Stimulated activated CD4-positive, alpha-beta T cell treated with anti-CD3 and anti-CD28 coated beads, Interleukin-12 subunit alpha, Interleukin-12 subunit beta, amount 100 ng/mL, for 24 hours (primary cell): Measurements from ENCODE around the gene GUCY2C.

Experiments
- DNase-seq, 2 experiments: peaks; one replicate each; pipeline ENCODE4 v3.0.0-alpha.2; 2020; ENCODE audit warnings: low read depth in 2 of 2

GUCY2C gene

DNA sequence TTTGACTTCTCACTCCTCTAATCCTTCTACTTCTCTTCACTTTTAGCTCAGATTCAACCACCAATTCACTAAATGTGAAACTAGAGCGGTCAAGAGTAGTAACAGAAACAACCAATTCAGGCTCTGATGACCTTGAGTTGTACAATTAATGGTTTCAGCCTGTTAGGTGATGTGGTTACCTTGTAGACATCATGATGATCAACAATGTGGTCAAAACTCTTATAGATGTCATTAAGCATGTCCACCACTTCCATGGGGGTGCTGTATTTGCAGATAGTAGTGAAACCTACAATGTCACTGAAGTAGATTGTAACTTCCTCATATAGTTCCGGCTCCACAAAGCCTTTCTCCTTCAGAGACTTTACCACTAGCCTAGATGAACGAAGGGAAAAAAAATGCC, 74.6 kb downstream of the GUCY2C start:
- DNase-seq: no peak

DNA sequence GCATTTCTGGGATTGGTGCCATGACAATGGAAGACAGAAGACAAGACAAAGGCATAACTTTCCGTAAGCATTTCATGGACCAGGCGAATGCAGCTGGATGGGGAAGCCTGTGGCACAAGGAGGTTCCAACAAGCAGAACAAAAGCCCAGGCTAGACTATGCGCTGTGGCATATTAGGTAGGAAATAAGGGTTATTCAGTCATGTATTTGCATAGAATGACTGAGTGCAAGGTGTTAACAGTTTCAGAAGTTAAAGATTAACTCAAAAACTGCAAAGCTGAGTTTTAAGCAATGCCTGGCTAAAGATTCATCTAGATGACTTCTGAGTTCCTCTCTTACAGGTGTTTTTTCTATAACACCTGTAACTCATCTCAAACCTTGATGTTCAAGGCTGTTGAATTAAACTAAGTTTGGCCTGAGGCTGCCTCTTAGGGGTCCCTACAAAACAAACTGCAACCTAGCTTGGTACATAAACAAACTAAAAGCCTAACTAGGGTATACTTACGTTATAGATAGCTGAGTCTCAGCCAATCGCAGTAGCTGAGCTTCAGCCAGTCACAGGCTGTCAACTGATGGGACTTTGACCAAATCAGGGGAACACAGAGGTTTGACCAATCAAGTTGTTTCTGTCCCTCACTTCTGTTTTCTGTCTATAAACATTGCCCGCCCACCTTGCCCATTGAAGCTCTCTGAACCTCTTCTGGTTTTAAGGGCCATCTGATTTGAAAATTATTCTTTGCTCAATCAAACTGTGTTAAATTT, 76.5 kb downstream of the GUCY2C start:
- no peak for DNase-seq

DNA sequence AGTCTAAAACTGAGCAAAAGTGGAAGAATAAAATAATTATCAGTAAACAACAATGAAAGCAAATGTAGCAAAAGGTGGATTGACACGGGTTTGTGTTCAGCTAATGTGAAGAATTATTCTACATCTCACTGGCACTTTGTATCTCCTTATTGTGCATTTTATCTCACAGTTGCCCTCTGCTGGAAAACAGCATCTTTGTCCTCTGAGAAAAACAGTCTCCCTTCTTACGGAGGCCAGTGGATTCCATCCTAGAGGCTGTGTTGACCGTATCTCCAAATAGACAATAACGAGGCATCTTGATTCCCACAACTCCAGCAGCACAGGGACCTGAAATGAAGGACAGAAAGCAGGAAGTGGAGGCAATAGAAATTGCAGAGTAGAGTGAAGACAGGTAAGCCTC, 77.4 kb downstream of the GUCY2C start:
- DNase-seq: no peak

DNA sequence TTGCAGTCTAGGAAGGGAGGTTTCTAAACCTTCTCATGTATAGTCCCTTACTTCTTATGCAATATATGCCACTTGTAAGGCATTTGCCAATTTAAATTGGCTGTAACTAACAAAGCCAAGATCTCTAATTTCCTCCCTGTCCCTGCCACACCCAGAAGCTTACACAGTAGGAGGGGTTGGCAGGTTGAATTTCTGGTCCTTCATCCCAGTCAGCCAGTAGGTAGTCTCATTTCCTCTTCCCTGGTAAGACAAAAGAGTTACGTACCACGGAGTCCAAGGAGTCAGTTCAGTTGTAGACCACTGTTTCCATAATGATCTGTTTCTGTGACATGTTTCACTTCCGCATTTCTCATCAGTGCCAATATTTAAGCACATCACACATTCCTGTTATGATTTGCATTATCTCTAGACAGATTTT, 81.7 kb downstream of the GUCY2C start:
- no peak for DNase-seq

DNA sequence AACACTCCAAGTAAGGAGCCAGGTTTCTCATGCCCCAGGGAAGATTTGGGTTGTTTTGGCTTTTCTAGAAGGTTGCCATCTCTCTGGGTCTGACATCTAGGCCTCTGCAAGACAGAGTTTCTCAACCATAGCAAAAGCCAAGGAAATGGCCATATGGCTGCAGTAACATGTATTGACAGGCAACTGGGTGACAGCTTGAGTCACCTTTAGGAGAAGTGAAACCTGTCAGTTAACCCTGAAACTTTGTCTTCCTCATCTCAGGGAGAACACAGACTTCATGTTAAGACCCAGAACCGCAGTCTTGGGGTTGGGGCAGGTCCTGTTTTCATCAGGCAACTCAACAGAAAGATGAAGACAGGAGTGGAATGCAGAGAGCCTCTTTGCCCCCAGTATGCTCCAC, 82.7 kb downstream of the GUCY2C start:
- no peak for DNase-seq

DNA sequence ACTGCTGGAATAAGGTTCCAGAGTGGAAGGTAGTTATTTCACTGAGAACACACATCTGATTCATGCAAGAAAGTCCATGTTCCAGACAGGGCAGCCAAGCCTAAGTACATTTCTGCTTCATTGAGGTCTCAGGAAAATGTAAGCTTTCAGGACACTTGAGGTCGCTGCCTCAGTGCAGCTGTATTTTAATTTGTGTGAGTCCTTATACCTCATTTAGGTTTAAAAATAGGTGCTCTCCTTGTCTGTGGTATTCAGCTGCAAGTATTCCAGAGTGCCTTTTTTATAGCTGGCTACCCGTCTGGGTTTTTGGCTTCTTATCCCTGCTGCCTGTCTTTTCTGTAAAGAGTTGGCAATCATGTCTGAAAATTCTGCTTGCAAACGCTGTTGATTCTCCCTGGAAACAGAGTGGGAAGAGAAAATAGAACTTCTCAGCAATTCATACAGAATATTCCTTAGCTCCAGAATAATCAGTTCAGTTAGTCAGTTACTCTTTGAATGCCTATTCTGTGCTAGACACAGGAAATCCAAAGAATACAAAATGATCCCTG, 83.4 kb downstream of the GUCY2C start:
- no peak for DNase-seq

DNA sequence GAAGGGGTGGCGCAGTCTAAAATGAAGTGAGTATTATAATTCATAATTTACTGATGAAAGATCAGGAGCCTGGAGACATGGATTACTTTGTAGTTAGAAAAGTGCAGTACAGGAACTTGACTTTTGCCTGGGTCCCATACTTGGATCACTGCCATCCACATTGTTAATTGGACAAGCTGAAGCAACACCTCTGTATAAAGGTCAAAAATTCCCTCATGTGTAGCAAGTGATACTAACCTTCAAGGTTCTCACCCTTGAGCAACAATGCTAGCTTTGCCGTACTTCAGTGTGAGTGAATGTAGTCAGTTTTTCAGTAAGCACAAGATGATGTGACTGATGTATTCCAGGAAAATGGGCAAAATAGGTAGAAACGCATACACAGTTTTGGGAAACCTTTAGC, 84.1 kb downstream of the GUCY2C start:
- no peak for DNase-seq

DNA sequence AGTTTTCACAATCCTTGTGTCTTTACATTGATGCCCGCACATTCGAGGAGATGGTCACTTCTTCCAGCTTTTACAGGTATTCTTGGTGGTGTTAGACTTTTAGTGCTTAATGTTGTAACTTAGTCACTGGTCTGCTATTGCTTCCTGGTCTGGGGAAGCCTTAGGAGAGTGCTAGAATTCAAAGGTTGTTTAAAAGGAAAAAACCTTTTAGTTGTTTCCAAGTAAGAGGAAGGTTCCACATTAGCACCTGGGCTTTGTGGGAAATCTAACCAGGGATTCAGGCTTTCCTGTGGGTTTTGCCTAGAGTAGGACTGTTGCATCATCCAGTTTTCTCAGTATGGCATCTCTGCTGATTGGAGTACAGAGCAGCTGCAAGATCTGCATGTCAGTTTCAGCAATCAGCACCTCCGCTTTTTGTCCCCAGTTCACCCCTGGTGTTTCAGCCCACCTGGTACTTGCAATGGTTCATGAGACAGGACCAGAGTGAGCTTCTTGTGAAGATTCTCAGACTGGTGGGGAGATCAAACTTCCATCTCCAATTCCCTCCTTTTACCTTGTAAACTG, 84.7 kb downstream of the GUCY2C start:
- no peak for DNase-seq

DNA sequence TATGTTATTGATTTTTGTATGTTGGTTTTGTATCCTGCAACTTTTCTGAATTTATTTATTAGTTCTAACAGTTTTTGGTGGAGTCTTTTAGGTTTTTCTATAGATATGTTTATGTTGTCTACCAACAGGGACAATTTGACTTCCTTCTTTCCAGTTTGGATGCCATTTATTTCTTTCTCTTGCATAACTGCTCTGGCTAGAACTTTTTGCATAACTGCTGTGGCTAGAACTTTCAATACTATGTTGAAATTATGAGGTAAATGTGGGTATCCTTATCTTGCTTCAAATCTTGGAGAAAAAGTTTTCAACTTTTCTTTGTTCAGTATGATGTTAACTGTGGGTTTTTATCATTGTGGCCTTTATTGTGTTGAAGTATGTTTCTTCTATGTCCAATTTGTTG, 88.8 kb downstream of the GUCY2C start:
- DNase-seq: no peak

DNA sequence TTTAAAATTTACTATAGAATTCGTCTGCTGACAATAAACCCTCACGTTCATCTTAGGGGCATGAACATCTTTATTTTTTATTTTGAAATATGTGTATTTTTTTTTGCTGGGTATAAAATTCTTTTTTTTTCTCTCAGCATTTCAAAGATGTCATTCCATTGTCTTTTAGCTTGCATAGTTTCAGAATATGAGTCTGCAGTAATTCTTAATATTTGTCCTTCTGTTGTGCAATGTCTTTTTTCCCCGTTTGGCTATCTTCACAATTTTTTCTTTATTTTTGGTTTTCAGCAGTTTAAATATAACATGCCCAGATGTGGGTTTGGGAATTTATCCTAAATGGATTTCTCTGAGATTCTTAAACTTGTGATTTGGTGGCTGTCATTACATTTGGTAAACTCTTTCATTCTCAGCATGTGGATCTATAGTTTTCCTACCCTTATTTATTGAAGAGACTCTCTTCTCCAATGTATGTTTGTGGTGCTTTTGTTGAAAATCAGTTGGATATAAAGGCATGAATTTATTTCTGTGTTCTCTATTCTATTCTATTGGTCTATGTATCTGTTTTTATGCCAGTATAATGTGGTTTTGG, 90.9 kb downstream of the GUCY2C start:
- DNase-seq: no peak

DNA sequence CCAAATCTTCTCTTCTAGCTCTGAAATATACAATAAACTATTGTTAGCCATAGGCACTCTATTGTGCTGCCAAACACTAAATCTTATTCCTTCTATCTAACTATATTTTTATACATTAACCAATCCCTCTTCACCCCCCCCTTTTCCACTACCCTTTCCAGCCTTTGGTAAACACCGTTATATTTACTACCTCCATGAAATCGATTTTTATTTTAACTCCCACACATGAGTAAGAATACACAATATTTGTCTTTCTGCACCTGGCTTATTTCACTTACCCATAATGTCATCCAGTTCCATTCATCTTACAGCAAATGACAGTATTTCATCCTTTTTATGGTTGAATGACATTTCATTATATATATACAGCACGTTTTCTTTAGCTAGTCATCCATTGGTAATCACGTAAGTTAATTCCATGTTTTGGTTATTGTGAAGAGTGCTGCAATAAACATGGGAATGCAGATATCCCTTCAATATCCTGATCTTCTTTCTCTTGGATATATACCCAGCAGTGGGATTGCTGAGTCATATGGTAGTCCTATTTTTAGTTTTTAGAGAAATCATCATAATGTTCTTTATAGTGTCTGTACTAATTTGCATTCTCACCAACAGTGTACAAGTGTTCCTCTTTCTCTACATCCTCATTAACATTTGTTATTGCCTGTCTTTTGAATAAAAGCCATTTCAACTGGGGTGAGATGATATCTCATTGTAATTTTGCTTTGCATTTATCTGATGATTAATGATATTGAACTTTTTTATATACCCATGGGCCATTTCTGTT, 94.5 kb downstream of the GUCY2C start:
- no peak for DNase-seq

DNA sequence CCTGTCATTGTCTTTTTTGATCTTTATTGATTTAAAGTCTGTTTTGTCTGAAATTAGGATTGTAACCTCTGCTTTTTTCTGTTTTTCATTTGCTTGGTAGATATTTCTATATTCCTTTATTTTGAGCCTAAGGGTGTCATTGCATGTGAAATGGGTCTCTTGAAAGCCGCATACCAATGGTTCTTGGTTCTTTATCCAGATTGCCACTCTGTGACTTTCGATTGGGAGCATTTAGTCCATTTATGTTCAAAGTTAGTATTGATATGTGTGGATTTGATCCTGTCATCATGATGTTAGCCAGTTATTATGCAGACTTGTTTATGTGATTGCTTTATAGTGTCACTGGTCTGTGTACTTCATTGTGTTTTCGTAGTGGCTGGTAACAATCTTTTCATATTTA, 98.9 kb downstream of the GUCY2C start:
- DNase-seq: no peak

DNA sequence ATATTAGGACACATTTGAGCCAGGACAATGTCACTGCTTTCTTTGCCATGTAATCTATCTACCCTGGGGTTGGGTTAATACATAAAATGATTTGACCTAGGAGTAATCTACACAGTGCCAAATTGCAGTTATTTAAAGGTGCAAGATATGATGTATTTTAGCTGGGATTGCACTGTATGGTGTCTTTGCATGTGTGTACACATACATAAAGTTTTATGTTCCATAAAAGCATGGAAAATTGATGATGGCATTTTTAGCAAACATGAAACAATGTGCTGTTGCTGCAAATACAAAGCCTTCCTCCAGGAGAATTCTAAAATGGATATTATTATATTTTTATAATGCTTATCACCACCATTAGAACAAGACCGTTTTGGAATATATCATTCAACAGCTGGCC, 104.7 kb downstream of the GUCY2C start:
- DNase-seq: no peak

DNA sequence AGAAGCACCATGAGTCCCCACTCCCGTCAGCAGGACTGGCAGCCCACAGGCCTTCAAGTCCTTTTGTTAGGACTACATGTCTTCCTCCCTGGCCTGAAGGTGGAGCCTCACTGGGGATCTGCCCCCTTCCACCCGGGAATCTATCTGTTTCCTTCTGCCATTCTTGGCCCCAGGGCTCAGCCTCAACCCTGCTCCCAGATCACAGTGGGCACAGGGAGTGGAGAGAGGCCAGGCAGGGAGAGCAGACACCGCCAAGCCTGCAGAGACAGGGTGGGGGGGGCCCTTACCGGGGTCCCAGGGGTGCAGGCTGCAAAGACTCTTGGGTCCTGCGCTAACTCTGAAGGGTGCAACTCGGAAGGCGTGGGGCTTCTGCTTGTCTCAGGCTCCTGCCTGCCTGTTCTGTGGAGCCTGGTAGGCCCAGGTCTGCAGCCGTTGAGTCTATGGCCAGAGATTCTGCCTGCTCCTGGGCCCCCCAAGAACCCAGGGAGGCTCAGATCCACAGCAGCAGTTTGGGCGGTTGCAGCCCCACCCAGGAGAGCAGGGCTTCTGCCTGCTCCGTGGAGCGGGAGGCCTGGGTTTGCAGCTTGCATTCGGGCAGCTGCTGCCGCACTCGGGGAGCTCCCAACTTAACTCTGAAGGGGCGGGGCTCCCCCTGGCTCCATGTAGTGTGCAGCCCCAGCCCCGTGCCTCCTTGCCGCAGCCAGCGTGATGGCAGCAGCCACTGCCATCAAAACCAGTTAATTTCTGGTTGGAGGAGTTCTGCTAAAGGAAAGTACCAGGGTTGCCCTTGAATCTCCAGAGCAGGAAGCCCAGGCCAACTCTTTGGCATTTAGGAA, 107.0 kb downstream of the GUCY2C start:
- no peak for DNase-seq

DNA sequence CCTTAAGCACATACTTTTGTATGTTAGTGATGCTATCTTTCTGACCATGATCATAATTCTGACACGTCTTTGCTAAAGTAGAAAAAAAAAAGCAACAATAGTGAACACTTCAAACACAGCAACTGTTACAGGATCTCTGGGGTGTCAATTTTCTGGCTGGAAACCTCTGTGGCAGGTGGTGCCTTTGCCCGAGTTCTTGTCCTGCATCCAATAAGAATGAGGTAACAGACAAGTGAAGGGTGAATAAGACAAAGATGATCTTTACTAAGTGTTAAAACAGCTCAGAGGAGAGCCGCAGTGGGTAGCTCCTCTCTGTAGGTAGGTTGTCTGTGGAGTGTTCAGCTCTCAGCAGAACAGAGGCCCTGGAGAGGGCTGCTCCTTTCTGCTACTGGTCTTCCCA, 107.8 kb downstream of the GUCY2C start:
- DNase-seq: no peak

DNA sequence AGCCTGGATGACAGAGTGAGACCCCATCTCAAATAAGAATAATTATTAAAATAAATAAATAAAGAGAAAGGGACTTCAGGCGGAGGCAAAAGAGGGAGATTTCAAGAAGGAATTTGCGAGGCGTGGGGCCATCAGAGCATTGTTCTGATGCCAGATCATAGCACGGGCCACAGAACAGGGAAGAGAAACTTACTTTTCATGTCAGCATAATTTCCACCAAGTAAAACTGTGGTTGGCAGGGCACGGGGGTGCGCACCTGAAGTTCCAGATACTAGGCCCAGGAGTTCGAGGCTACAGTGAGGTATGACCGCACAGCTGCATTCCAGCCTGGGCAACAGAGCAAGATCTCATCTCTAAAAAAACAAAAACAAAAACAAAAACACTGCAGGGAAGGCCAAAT, 117.8 kb downstream of the GUCY2C start:
- DNase-seq: no peak

DNA sequence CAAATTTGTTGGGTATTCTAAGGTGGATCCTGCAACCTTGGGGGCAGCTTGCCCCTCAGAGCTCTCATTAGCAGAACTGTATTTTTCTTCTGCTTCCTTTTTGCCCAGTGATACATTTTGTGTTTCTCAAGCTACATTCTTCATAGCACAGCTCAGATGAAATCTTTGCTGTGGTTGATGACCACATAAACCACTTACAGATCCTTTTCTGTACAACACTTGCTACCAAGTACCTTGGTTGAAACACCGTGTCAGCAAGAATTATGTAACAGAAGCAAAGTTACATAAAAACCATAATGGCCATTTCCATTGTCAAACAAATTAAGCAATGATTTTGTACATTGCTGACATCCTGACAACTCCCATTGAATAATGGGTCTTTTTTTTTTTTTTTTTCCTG, 119.1 kb downstream of the GUCY2C start:
- no peak for DNase-seq

DNA sequence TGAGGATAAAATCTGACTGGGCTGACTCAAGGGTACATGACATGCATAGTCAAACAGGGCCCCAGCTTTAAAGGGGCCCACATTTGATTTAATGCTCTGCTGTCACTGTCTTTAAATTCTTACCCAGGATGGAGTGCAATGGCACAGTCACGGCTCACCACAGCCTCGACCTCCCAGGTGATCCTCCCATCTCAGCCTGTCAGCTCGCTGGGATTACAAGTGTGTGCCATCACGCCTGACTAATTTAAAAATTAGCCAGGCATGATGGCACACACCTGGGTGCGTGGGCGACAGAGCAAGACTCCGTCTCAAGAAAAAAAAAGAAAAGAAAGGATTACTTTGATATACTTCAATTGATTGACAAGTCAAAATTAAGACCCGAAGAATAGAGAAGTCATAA, 119.5 kb downstream of the GUCY2C start:
- DNase-seq: no peak

DNA sequence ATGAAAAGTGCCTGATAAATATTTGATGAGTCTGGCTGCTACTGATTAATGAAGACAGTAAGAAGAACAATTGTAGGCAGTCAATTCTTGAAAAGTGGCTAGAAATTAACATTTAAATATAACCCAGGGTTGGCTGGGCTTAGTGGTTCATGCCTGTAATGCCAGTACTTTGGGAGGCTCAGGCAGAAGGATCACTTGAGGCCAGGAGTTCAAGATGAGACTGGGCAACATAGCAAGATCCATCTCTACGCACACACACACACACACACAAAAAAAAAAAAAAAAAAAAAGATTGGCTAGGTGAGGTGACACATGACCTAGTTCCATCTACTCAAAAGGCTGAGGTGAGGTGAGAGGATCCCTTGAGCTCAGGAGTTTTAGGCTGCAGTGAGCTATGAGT, 120.8 kb downstream of the GUCY2C start:
- DNase-seq: no peak

DNA sequence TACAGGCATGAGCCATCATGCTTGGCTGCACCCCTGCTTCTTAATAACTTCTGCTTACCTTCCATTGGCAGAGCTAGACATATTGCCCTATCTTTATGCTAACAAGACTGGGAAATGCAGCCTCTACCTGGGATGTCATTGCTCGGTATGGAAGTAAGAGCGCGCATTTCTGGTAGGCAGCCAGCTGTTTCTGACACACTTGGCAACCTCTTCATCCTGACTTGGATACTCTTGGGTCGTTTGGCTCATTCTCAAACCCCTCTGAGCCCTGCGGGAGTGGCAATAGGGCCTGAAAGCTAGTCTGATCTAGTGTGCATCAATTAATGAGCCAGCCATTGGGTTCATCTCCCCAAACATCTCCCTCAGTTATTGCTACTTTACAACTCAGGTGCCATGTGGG, 123.3 kb downstream of the GUCY2C start:
- DNase-seq: no peak

DNA sequence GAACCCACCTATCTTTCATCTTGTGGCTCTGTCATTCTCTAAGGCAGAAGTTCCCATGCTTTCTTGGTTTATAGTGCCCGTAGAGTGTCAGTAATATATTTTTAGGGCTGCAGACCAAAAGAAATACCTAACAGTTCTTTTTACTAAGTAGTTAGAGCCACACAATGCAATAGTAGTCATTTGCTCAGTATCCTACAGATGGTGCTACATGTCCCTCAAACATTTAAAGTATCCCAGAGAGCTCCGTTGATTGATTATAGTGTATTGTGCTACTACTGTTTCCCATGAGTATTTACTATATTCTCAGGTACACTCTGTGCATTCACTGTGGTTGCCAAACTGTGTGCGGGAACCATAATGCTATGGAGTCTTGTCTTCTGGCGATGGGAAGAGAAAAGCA, 124.0 kb downstream of the GUCY2C start:
- no peak for DNase-seq

DNA sequence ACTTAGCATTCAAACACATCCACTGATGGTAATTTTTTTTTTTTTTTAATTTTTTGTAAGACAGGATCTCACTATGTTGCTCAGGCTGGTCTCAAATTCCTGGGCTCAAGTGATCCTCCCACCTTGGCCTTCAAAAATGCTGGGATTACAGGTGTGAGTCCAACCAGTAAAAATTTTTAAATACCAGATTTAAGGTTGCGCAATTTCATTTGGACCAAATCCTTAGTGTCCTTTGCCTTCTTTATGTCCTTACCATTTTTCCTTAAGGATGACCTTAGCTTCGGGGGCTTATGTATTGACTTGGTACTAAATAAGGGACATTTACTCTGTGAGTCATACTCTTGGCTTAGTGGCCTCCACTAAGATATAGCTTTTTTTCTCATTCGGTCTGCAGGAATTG, 124.6 kb downstream of the GUCY2C start:
- DNase-seq: no peak
